OCI-LY1 (cell line): ENCODE measurements around the gene KIF4A.

Source experiments
- EZH2 ChIP-seq: fragments of 200-600 bp; sonication (generic), shearing (Covaris generic); IDR thresholded peaks from 2 replicates; pipeline ENCODE4 v1.8.0; 2017; ENCODE audit warnings: borderline replicate concordance, mixed run types, mild to moderate bottlenecking, antibody characterized with exemption, low read length, moderate library complexity, mixed read lengths
- TF ChIP-seq, protein P1 (sequence below): fragments of 200-600 bp; sonication (generic), shearing (Covaris generic); IDR thresholded peaks from 2 replicates; pipeline ENCODE4 v1.5.1; 2017; ENCODE audit warnings: mild to moderate bottlenecking, antibody characterized with exemption, low read length, moderate library complexity, mixed read lengths

DNA sequence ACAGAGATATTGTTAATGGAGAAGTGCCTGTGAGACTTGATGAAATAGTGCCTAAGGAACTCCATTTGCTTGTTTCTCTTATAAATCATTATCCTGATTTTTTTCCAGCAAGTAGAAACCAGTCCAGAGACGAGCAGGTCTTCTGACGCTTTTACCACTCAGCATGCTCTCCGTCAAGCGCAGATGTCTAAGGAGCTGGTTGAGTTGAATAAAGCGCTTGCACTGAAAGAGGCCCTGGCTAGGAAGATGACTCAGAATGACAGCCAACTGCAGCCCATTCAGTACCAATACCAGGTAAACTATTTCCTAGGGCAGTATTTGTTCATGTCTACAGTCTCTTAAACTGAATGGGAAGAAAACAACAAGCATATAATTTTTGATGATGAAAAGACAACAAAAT is 63.6 kb downstream of the KIF4A start:
- TF ChIP-seq, protein P1, sequence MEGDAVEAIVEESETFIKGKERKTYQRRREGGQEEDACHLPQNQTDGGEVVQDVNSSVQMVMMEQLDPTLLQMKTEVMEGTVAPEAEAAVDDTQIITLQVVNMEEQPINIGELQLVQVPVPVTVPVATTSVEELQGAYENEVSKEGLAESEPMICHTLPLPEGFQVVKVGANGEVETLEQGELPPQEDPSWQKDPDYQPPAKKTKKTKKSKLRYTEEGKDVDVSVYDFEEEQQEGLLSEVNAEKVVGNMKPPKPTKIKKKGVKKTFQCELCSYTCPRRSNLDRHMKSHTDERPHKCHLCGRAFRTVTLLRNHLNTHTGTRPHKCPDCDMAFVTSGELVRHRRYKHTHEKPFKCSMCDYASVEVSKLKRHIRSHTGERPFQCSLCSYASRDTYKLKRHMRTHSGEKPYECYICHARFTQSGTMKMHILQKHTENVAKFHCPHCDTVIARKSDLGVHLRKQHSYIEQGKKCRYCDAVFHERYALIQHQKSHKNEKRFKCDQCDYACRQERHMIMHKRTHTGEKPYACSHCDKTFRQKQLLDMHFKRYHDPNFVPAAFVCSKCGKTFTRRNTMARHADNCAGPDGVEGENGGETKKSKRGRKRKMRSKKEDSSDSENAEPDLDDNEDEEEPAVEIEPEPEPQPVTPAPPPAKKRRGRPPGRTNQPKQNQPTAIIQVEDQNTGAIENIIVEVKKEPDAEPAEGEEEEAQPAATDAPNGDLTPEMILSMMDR, result no peak
- TF ChIP-seq EZH2, result no peak
